Stimulated activated CD4-positive, alpha-beta T cell treated with anti-CD3 and anti-CD28 coated beads, Interleukin-4, amount 100 ng/mL, for 48 hours (primary cell): ENCODE results near the gene TECPR2.
"Not testable (repeated sequence)": the region's sequence is repeated elsewhere in the genome, so short reads cannot be mapped to it uniquely, and the experiment has no call there.

Source experiments
- DNase-seq, 2 donors: peaks; one replicate each; pipeline ENCODE4 v3.0.0-alpha.2; 2020; ENCODE audit warnings: low read depth in 2 of 2

Gene TECPR2

DNA sequence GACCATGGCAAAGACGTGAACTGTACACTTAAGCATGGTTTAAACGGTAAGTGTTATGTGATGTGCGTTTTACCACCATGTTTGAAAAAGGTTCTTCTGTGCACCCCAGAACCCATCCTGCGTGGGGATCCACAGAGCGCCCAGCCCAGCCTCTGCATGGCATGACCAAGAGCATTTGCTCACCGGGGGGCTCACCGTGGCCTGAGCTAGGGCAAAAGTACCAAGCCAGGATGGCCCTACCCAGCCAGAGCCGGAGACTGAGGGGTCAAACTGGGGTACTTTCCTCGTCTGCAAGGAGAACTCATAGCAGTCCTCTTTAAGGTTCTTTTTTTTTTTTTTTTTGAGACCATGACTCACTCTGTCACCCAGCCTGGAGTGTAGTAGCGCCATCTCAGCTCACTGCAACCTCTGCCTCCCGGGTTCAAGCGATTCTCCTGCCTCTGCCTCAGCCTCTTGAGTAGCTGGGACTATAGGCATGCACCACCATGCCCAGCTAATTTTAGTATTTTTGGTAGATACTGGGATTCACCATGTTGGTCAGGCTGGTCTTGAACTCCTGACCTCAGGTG lies 163.3 kb downstream of the TECPR2 start:
- DNase-seq, result no peak

DNA sequence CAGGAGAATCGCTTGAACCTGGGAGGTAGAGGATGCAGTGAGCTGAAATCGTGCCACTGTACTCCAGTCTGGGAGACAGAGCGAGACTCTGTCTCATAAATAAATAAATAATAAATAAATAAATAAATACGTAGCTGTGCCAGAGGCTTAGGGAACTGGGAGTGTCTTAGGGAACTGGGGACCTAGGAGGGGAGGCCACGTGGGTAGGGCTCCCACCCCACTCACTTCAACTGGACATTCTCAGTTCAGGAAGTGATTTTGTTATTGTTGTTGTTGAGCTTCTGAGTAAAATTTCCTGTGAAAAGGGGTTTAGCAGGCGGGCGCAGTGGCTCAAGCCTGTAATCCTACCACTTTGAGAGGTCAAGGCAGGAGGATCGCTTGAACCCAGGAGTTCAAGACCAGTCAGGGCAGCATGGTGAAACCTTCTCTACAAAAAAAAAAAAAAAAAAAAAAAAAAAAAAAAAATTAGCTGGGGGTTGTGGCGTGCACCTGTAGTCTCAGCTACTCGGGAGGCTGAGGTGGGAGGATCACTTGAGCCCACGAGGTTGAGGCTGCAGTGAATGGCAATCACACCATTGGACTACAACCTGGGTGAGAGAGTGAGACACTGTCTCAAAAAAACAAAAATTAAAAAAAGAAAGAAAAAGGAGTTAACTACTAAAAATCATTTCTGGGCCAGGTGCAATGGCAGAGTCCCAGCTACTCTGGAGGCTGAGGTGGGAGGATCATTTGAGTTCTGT lies 165.9 kb downstream of the TECPR2 start:
- no peak for DNase-seq

DNA sequence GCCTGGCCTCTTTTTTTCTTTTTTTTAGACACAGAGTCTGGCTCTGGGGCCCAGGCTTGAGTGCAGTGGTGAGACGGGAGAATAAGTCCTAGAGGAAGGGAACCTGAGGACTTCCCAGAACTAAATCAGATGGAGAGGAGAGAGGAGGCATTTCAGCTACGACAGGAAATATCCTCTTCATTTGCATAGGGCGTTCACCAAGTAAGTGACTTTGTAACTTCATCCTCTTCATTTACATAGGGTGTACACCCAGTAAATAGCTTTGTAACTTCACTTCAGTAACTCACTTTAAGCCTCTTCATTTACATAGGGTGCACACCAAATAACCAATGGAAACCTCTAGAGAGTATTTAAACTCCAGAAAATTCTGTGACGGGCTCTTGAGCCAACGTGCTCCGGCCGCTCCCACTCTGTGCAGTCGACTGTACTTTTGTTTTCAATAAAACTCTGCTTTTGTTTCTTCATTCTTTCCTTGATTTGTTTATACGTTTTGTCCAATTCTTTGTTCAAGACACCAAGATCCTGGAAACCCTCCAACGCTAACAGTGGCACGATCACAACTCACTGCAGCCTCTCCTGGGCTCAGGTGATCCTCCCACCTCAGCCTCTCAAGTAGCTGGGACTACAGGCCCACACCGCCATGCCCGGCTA lies 168.2 kb downstream of the TECPR2 start:
- no peak for DNase-seq

DNA sequence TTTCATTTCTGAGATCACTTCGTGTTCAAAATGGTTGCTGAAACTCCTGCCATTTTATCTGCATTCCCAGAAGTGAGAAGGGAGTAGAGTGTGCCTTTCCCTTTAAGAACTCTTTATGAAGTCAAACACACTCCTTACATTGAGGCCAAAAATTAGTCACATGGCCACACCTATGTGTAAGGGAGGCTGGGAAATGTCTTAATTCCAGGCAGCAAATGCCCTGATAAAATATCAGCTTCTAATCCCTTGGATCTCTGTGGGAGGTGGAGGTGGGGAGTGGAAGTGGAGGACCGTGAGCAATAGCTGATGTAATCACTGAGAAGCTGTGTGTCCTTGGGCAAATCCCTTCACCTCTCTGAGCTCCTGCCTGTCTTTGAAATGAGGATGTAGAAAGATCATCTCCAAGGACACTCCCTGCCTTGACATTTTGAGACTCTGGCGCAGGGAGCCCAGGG lies 169.5 kb downstream of the TECPR2 start:
- DNase-seq, result no peak

DNA sequence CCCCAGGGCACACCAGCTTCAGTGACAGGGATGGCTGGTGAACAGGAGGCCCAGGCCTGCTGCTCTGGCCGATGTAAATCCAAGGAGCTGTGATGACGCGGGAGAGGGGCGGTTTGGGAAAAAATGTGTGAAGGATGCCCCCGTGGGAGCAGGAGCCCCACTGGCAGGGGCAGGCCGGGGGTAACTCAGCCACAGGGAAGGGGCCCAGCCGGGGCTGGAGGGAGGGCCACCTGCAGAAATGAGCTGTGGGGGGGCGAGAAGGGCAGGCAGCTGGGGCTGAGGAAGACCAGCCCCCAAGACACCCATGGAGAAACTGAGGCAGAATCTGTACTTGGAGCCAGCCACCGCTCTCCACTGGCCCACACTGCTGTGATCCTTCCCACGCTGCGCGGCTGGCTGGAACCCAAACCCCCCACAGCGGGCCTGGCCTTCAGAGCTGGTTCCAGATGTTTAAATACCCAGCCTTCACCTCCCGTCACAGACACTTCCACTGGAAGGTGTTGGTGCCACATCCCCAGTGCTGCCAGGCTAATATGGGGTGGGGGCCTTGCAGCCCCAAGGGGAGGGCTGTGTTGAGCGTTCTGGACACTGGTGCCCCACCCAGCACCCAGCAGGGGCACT lies 175.3 kb downstream of the TECPR2 start:
- DNase-seq, result no peak

DNA sequence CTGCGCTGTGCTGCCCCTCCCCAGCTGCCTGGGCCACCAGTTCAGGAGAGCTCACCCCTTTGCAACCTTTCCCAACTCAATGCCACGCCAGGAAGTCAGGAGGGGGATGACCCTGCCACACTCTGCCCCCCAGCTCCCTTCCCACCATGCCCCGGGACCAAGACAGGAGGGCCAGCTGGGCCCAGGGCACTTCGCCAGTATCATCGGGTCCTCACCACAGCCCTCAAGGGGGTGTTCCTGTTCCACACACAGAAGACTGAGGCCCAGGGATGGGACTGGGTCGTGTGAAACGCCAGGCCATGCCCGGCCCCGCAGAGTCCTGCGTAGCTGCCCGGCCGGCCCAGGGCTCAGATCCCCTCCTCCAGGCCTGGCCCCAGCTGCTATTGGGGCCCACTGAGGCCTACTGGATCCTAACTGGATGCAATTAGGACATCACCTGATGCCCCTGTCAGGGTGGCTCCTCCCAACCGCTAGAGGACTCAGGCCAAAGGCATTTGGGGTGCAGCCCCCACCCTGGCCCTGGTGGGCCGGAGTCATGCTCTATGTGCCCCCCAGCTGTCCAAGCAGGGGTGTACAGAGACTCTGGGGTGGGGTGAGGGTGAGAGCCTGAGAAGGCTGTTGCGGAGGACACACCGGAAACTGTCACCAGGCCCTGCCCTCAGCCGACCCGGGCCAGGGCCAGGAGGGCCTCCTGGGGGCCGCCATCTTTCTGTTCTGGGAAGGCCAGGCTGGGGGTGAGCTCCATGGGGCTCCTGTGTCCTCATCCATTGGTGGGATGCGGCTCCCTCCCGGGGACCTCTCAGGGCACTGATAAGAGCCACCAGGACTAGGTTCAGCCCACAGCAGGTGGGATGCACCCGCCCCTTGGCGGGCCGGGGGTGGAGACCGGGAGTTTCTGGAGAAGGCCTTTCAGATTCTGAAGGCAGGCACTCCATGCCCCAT lies 176.1 kb downstream of the TECPR2 start:
- no peak for DNase-seq

DNA sequence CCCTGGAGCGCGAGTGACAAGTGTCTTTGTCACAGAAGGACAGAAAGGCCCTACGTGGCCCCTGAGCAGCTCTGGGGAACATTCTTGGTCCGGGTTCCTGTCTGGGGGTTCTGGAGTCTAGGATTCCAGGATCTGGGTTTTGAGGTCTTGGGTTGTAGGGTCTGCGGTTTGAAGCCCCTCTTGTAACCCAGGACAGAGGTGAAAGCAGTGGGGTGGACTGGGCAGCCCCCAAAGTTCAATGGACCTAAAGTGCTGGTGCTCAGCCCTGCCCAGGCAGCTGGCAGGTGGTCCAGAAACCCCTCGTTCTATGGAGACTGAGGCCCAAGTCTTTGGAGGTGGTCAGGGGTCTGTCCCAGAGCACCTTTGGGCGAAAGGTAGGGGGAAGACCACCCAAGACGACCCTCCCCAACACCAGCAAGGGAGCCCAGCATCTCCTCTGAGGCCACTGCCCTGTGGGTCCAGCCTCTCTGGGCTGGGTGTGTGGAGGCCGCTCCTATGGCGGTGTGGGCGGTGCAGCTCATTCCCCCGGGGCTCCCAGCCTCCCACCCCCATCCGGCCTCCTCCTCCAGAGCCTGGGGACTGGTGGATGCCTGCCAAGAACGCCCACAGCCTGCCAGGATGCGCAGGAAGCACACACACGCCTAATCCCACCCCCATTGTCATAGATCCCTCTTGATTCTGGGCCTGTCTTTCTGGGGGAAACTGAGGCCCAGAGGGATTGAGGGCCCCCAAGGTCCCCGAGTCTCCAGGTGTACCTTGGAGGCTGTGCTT lies 177.0 kb downstream of the TECPR2 start:
- no peak for DNase-seq

DNA sequence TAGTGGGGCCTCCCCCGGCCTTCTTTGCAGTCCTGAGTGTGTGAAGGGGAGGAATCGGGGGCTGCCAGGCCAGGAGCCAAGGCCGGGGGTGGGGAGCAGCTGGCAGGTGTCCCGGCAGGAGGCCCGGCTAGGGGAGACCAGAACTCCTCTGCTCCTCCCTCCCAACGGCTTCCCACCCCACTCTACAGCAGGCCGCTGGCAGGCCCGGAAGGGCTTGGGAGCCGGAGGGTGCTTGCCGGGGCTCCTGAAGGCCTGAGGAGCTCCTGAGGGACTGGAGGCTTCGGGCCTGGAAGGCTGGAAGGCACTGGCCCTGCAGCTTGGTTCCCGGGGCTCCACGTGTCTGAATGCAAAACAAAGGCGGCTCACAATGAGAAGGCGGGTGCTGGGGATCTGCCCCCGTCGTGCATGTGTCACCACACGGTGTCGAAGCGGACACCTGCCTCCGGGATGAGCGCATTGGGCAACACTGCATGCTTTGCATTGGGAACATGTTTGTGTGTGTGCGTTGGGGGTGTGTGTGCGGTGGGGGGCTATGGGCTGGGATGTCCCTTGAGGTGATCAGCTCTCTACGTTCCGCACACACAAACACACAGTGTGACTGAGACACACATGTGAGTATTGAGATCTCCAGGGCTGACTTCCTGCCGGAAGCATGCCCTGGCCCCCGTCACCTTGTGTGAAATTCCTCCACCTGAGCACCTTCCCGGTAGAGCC lies 177.7 kb downstream of the TECPR2 start:
- no peak for DNase-seq

DNA sequence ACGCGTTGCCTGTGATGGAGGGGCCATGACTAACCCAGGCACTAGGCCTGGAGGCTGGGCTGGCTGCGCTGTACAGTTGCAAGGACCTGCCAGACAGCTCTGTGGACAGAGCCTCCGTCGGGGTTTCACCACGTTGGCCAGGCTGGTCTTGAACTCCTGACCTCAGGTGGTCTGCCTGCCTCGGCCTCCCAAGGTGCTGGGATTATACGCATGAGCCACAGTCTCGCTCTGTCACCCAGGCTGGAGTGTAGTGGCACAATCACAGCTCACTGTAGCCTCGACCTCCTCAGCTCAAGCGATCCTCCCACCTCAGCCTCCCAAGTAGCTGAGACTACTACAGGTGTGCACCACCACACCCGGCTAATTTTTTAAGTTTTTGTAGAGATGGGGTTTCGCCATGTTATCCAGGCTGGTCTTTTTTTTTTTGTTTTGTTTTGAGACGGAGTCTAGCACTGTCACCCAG lies 178.3 kb downstream of the TECPR2 start:
- not testable (repeated sequence) for DNase-seq

DNA sequence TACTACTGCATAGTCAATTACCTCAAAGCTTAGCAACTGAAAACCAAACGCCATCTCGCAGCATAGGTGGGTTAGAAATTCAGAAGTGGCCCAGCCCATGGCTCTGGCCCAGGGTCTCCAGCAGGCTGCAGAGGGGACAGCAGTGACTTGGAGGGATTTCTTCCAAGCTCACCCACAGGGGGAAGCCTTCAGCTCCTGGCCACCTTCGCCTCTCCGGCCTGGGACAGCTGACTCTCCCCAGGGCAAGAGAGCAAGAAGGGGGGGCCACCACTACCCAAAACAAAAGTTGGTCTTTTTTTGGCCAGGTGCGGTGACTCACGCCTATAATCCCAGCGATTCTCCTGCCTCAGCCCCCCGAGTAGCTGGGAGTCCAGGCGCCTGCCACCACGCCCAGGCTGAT lies 179.0 kb downstream of the TECPR2 start:
- no peak for DNase-seq

DNA sequence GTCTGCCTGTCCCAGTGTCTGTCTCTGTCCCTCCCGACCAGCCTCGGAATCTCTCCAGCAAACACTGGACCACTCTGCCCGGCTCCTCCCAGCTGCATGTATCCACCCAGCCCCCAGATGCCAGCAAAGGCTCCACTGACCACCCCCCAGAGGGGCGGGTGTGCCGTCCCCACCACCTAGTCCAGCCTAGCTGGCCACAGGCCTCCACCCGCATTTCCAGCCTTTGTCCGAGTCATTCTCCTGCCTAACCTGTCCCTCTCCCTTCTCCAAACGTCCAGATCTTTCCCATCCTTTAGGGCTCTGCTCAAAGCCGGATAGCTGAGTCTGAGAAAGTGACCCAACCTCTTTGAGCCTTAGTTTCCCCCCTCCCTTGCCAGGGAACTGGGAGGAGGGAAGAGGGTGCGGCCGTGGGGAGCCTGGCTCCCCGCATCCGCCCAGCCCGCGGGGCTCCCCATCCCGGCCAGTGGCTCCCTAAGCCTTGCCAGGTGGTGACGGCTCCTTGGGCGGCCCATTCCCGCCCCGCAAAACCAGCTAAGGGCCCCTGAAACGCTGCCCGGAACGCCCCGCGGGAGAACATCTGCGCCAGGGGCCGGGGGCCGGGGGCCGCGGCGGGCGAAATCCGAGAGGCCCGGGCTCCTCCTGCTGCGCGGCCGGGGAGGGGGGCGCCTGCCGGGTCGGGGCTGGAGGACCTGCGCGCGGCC lies 181.5 kb downstream of the TECPR2 start:
- DNase-seq, result no peak

DNA sequence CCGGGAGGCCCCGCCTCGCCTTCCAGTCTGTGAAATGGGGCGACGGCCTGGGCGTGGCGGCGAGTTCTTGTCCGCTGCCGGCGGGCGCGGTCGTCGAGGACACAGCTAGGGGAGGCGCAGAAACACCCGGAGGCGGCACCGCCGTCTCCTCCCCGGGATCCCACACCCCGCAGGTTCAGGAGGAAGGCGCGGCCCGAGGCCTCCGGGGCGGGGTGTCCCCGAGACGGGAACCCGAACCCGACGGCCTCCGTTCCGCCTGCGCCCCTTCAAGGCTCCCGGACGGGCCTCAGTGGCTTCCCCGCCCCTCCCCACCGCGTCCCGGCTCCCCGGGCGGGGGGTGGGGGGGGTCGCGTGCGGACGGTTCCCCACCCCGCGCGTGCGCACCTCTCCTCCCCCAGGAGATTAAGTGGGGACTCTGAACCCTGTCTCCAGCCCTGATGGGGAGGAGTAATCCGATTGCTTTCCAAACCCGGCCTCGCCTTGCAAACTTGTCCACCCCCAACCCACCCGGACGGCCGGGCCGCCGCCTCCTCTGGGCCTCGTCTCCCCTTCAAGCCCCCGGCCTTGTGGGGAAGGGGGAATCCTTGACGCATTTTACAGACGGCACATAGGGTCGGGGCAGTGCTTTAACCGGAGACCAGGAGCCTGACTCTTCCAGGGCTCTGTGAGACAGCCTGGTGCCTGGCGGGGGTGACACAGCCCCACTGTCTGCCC lies 182.2 kb downstream of the TECPR2 start:
- DNase-seq, result no peak

DNA sequence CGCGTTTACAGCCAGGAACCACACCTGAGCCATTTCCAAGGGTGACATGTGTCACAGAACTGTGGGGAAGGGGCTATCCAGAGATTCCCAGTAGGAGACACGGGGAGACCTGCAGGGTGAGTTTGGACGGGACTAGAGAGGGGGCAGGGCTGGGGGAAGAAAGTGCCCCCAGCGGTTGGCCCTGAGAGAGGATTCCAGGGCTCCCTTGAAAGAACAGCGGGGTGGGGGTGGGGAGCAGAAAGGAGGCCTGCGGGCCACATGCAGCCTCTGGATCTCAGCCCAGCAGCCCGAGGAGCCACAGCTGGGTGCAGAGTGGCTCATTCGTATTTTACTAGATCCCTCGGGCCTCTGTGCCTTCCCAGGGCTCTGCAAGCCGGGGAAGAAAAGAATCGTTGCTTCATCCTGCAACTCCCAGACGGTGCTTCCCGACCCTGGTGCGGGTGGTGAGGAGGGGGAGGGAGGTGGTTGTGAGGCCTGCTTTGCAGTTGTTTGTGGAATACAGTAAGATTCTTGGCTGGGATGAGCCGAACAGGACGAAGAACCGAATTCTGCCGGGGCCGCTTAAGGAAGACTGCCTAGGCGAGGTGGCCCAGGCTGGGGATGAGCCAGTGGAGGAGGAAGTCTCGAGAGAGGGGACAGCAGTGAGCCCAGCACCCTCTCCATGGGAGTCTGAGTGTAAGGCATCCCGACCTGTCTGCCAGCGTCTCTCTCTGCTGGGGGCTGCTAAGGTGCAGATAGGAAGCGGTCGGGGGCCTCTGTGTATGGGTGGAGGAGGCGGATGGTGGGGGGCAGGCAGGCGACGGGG lies 182.9 kb downstream of the TECPR2 start:
- no peak for DNase-seq

DNA sequence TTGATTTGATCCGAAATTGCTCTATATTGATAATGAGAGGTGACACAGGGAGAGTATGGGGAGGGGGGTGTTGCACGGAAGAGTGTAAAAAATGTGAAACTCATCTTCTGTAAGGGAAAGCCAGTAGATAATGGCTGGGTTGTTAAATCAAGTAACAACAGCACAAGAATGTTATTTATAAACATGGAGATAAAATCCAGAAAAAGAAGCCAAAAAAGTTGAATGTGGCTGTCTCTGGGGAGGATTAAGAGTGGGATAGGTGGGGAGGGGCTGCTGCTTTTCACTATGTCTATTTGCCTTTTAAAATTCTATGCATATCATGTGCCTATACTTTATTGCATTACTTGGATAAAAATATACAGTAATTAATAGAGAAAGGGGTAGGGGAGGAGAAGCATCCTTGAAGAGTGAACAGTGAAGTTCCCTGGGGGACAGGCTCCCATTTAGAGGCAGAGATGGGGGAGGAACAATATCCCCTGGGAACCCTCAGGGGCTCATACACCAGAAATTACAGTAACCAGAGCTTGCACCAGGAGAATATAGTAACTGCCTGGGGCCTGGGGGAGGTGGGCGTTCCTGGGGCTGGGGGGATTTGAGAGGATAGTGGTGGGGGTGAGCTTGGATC lies 186.0 kb downstream of the TECPR2 start:
- DNase-seq, result no peak

DNA sequence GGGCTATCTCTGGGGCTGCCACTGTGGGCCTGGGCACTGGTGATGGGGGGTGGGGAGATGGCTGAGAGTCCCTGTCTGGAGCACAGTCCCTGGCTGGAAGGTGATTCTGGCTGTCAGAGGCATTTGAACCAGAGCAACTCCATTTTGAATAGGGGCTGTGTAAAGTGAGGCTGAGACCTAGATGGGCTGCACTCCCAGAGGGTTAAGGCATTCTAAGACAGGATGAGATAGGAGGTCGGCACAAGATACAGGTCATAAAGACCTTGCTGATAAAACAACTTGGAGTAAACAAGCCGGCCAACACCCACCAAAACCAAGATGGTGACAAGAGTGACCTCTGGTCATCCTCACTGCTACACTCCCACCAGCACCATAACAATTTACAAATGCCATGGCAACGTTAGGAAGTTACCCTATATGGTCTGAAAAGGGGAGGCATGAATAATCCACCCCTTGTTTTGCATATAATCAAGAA lies 188.2 kb downstream of the TECPR2 start:
- not testable (repeated sequence) for DNase-seq
